T-helper 22 cell (primary cell): ENCODE measurements around the gene LRSAM1.

ENCODE experiments used
- DNase-seq: peaks from one replicate; pipeline ENCODE4 v3.0.0-alpha.2; 2020; ENCODE audit warnings: low read depth

Gene LRSAM1

DNA sequence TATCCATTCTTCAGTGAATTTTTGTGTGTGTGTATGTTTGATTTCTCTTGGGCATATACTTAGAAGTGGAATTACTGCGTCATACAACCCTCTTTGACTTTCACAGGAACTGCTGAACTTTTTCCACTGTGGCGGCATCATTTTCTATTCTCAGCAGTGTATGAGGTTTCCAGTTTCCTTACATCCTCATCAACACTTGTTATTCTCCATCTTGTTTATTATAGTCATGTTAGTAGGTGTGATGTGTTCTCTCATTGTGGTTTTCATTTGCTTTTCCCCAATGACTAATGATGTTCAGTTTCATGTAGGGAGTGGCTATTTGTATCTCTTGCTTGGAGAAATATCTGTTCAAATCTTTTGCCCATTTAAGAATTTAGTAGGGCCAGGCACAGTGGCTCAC is 24.6 kb upstream of the LRSAM1 start:
- no peak for DNase-seq

DNA sequence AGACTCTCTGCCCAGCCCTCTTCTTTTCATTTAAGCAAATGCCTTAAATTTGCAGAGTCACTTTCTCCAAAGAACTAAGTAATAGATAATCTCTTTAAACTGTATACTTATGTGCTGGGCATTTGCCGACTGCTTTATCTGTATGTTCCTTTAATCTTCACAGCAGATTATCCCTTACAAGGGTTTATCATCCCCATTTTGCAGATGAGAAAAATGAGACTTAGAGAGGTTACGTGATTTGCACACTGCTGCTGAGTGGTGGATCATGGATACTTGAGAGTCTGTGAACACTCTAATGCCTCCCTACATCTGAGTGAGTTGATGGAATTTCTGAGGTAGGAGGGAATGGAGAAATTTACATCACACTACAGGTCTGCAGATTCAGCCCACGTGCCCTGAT is 23.0 kb upstream of the LRSAM1 start:
- DNase-seq = no peak

GRCh38 chr9:127430415-127430814 is 20.9 kb upstream of the LRSAM1 start:
- no peak for DNase-seq

DNA sequence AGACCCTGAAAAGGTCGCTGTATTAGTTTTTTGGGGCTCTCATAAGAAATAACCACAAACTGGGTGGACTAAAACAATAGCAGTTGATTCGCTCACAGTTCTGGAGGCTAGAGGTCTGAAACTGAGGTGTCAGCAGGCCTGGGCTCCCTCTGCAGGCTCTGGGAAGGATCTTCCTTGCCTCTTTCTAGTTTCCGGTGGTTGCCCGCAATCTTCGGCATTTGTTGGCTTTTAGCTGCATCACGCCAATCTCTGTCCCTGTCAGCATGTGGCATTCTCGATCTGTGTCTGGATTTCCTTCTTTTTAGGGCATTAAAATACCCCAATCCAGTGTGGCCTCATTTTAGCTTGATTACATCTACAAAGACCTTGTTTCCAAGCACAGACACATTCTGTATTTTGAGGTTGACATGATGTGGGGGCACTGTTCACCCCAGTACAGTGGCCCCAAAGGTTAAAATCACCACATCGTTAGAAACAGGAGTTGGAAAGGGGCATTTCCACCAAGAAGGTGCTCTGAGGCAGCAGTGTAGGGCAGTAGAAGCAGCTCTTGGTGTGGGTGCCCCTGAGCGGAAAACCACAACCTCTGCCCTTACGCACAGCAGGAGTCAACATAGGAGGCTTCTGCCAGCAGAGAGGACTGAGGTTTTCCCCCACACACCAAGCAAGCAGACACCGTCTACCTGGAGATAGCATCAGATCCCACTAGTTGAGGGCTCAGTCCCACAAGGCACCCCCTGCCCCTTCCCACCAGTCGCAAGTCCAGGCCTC is 13.6 kb upstream of the LRSAM1 start:
- DNase-seq = peak; percentile 34

DNA sequence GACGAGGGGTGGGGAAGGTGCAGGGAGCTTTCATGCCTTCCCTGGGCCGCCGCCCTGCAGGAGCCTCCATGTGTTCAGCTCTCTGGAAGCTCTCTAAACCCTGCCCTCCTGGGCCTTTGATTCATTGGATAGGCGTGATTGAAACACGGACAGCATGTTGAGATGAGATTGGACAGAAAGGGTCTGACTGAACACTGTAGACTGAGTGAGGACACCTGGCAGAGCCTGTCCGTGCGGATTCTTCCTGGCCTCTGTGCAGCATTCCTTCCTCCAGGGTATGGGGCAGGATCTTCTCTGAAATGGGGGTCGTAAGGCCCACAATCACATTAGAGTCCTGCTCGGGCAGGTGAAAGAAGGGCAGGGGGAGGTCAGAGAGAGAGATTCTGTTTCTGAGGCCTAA is 12.9 kb upstream of the LRSAM1 start:
- DNase-seq = no peak

DNA sequence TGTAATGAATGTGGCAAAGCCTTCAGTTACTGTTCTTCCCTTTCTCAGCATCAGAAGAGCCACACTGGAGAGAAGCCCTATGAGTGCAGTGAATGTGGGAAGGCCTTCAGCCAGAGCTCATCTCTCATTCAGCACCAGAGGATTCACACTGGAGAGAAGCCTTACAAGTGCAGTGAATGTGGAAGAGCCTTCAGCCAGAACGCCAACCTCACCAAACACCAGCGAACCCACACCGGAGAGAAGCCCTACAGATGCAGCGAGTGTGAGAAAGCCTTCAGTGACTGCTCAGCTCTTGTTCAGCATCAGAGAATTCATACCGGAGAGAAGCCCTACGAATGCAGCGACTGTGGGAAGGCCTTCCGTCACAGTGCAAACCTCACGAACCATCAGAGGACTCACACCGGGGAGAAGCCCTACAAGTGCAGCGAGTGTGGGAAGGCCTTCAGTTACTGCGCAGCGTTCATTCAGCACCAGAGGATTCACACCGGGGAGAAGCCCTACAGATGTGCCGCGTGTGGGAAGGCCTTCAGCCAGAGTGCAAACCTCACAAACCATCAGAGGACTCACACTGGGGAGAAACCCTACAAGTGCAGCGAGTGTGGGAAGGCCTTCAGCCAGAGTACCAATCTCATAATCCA is 6.9 kb upstream of the LRSAM1 start:
- no peak for DNase-seq

DNA sequence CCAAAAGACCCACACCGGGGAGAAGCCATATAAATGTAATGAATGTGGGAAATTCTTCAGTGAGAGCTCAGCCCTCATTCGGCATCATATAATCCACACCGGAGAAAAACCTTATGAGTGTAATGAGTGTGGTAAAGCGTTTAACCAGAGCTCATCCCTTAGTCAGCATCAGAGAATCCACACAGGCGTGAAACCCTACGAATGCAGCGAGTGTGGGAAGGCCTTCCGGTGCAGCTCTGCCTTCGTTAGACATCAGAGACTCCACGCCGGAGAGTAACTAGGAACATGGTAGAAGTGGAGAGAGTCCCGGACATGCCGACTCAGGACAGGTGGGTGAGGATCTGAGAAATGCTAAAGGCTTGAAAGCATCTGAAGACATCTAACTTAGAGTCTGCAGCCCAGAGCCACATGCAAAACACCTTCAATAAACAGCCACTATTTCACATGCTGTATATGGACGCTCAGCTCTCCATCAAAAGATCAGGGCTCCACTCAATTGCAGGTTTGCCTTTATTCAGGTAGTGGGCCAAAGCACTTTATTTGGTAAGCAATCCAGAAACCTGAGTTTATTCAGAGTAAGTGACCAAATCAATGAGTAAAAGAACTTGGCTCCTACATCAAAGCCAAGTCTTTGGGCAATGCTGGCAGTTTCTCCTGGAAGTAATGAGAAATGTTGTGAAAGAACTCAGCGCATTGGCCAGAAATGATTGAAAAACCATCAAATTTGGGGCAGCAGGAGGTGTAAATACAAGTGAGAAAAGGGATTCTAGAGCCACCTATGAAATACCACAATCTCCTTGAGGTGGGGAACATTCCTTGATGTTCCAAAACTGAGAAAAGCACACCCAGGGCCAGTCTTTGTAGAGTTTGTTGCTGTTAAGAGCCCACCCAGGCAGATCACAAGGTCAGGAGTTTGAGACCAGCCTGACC is 6.1 kb upstream of the LRSAM1 start:
- DNase-seq = no peak

- no peak for DNase-seq
Measured at GRCh38 chr9:127445851-127446712, 5.2 kb upstream of the LRSAM1 start.

GRCh38 chr9:127446713-127447415 is 4.4 kb upstream of the LRSAM1 start:
- DNase-seq = no peak

- no peak for DNase-seq
Measured at GRCh38 chr9:127447416-127448111, 3.7 kb upstream of the LRSAM1 start.

DNA sequence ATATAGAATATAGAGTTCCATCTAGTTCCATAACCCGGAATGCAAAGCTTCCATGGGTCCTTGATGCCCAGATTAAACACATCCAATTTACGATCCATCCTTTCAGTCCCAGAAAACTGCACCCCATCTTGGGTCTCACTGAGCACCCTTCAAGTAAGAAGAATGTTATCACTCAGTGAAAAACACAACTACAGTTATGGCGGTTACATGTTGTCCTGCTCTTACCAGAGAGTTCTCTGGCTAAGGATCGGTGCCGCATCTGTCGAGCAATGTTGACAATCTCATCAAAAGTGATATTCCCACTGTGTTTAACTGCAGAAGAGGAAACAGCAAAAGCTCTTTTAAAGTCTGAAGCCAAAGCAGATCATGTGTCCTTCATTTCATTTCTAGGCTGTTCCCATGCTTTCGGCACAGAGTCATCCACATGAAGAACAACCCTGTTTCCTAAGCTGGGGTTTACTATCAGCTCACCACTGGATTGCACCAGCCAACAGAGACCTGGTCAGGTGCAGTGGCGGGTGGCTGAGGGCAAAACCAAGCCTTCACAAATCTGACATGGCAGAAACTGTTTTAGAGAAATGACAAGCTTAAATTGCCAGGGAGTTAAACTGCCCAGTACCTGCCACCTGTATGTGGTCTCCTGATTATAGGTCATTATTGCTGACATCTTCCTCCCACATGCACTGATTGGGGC is 3.1 kb upstream of the LRSAM1 start:
- DNase-seq = no peak

- DNase-seq = no peak
Measured at GRCh38 chr9:127449332-127449966, 1.9 kb upstream of the LRSAM1 start.

- DNase-seq = no peak
Measured at GRCh38 chr9:127450243-127450760, 1.0 kb upstream of the LRSAM1 start.

DNA sequence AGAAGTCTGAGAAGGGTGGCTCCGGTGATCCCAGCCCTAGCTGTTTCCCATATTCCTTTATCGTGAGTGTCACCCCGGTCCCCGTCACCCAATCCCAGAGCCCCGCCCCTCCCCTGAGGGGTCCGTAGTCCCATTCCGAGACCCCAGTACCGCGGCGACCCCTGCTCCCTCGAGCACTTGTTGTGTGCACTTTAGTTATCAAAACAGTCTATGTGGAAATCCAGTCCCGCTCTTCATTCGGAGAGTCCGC is 223 bp downstream of the LRSAM1 start:
- DNase-seq = no peak

DNA sequence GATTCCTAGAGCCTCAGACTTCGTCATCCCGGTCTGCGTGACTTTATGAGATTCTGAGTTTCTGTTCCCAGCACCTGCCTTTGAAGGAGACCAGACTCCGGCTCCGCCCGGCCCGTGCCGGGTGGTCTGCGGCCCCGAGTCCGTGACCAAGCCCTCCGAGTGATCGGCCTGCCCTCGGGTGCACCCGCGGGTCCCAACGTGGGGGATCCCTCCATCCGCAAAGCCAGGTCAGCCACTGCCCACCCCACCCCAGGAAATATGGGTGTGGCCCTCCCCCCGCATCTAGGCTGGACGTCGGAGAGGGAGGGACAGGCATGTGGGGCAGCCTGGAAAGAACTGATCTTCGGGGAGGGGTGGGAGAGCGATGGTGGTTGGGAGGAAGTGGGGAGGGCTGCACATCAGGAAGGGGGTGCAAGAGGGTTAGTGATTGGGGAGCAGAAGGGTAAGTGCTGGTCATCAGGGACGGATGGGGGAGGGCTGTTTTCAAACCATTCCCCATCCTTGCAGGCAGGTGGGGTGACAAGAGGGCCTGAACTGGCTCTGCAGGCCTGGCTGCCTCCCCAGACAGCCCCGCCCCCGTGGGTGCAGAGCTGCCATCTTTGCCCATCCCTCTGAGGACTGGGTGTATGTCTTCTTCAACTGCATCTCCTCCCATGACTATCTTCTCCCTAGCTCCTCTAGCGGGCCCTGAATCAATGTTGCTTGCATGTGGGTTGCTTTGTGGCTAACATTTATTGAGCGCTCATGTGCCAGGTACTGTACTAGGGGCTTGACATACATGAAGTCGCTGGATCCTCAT is 747 bp downstream of the LRSAM1 start:
- peak; percentile 14 for DNase-seq

DNA sequence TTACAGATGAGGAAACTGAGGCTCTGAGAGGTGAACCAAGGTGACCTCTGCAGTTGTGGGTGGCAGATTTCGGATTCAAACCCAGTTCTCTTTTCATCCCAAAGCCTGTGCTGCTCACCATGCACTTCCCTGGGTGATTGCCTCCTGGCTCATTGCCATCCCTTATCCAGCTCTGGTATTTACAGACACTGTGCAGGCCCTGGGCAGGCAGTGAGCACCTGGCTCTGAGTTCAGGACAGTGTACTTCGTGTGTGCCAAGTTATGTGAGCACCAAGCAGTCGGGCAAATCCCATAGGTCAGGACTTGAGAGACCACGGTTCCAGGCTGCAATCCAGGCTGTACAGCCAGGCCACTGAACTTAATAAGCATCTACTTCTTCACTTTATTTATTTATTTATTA is 1.4 kb downstream of the LRSAM1 start:
- DNase-seq = no peak

DNA sequence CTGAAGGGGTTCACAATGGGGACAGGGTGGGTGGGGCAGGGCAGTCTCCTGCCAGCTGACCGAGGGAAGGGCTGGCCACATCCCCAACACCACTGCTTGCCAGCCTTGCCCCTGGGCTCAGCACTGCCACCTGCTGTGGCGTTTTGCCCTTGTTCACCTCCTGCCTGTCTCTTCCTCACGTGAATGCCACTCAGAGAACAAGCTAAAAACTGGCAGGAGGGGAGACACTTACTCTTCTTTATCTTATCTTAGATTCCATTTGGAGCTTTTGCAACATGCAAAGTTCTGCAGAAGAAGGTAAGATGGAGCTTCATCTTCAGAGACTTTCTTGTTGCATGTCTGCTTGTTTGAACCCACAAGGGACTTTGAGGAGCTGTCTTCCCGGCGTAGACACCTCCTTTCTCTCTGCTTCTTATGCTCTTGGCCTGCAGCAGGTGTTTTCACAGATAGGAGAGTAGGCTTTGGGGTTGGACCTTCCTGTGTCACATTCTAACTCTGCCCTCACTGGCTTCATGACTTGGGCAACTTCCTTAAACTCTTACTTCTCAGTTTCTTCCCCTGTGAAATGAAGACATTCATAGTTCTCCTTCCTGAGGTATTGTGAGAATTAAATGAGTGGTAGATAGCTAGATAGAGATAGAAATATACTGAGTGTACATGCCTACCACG is 4.1 kb downstream of the LRSAM1 start:
- DNase-seq = no peak
